22Rv1 (cell line): Measurements from ENCODE around the gene MAGI2.

ENCODE experiments used
- H3K27ac ChIP-seq: fragments of 450-650 bp; 2 replicates; pipeline ENCODE4 v1.5.1; 2017
- ZFX ChIP-seq: fragments of 450-650 bp; IDR thresholded peaks from 2 replicates; pipeline ENCODE4 v1.6.1; 2017; ENCODE audit warnings: antibody characterized with exemption, borderline replicate concordance
- TF ChIP-seq, protein P1 (sequence below): fragments of 450-650 bp; IDR thresholded peaks from 2 replicates; pipeline ENCODE4 v1.5.1; 2017; ENCODE audit warnings: mild to moderate bottlenecking

Gene MAGI2

GRCh38 chr7:78402096-78402495 is 1051.4 kb downstream of the MAGI2 start:
- TF ChIP-seq, protein P1, sequence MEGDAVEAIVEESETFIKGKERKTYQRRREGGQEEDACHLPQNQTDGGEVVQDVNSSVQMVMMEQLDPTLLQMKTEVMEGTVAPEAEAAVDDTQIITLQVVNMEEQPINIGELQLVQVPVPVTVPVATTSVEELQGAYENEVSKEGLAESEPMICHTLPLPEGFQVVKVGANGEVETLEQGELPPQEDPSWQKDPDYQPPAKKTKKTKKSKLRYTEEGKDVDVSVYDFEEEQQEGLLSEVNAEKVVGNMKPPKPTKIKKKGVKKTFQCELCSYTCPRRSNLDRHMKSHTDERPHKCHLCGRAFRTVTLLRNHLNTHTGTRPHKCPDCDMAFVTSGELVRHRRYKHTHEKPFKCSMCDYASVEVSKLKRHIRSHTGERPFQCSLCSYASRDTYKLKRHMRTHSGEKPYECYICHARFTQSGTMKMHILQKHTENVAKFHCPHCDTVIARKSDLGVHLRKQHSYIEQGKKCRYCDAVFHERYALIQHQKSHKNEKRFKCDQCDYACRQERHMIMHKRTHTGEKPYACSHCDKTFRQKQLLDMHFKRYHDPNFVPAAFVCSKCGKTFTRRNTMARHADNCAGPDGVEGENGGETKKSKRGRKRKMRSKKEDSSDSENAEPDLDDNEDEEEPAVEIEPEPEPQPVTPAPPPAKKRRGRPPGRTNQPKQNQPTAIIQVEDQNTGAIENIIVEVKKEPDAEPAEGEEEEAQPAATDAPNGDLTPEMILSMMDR, result no peak
- TF ChIP-seq ZFX, result no peak

DNA sequence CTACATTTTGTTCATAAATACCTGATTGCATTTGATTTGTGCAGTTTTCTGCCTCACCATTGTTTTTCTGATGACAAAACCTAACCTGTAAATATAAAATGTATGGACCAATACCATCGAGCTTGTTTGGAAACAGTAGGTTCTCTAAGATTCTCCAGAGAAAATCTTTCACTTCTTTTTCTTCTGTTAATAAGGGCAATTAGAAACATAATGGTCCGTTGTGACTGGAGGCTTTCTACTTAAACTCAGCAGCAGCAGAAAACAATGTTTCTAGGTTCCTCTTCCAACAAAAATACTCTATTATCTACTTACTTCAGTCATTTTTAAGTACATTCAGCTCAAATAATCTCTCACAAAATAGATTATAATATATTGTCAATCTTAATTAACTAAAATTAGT is 1053.4 kb downstream of the MAGI2 start:
- TF ChIP-seq ZFX, result no peak
- TF ChIP-seq, protein P1, result no peak
- no peak overlapping the region for H3K27ac ChIP-seq

More at GRCh38 chr7:78402096-78402495, 1051.4 kb downstream of the MAGI2 start:
- H3K27ac ChIP-seq, result no peak overlapping the region

- TF ChIP-seq, protein P1, result no peak
- no peak for TF ChIP-seq ZFX
- H3K27ac ChIP-seq, result no peak overlapping the region
These were observed 1054.3 kb downstream of the MAGI2 start for GRCh38 chr7:78399033-78399769.

GRCh38 chr7:78398576-78398975 is 1054.9 kb downstream of the MAGI2 start:
- H3K27ac ChIP-seq, result no peak overlapping the region
- TF ChIP-seq, protein P1, result no peak
- TF ChIP-seq ZFX, result no peak

- no peak overlapping the region for H3K27ac ChIP-seq
- no peak for TF ChIP-seq ZFX
- TF ChIP-seq, protein P1, result no peak
These were observed 1055.4 kb downstream of the MAGI2 start for GRCh38 chr7:78398081-78398480.

- no peak overlapping the region for H3K27ac ChIP-seq
- TF ChIP-seq, protein P1, result no peak
- no peak for TF ChIP-seq ZFX
These were observed 1057.3 kb downstream of the MAGI2 start for GRCh38 chr7:78396210-78396609.

- TF ChIP-seq, protein P1, result no peak
- no peak for TF ChIP-seq ZFX
- no peak overlapping the region for H3K27ac ChIP-seq
These were observed 1058.0 kb downstream of the MAGI2 start for GRCh38 chr7:78395298-78396036.
